Mononuclear cell (primary cell): ENCODE results near the gene NME4. TPM values are rescaled to one million over a fixed set of nuclear protein-coding genes. Genes with fewer than 3 reads are reported as not detected.
"Not testable (repeated sequence)": the region's sequence is repeated elsewhere in the genome, so short reads cannot be mapped to it uniquely, and the experiment has no call there.

Experiments
- H3K27me3 ChIP-seq: 2 replicates; pipeline ENCODE4 v1.6.0; 2011; ENCODE audit warnings: low read length, control low read depth; ENCODE audit not compliant: insufficient read depth
- H3K4me1 ChIP-seq: 2 replicates; pipeline ENCODE4 v1.5.1; 2011; ENCODE audit warnings: mild to moderate bottlenecking, low read length, control low read depth; ENCODE audit not compliant: insufficient read depth
- H3K4me3 ChIP-seq: 2 replicates; pipeline ENCODE4 v1.5.1; 2011; ENCODE audit warnings: mild to moderate bottlenecking, low read length, moderate library complexity
- H3K9me3 ChIP-seq: 2 replicates; pipeline ENCODE4 v1.5.1; 2011; ENCODE audit warnings: low read depth, mild to moderate bottlenecking, control low read depth, low read length
- total RNA-seq: library from RNA; depleted of rRNA; stranded (reverse); fragments of >200 nt; gene quantifications from one replicate; pipeline ENCODE4 v1.2.3, GENCODE V29; 2012

The NME4 gene
- total RNA-seq, 1 donor, result 15.0 TPM

GRCh38 chr16:370979-371514 is 26.0 kb upstream of the NME4 start:
- Histone ChIP-seq H3K27me3 (no peaks in the 10 kb centered on the region), H3K9me3 (no peaks in the 10 kb centered on the region), H3K4me3 (no peak overlapping the region), H3K4me1 (peaks cover 16% of the 10 kb centered on the region)

DNA sequence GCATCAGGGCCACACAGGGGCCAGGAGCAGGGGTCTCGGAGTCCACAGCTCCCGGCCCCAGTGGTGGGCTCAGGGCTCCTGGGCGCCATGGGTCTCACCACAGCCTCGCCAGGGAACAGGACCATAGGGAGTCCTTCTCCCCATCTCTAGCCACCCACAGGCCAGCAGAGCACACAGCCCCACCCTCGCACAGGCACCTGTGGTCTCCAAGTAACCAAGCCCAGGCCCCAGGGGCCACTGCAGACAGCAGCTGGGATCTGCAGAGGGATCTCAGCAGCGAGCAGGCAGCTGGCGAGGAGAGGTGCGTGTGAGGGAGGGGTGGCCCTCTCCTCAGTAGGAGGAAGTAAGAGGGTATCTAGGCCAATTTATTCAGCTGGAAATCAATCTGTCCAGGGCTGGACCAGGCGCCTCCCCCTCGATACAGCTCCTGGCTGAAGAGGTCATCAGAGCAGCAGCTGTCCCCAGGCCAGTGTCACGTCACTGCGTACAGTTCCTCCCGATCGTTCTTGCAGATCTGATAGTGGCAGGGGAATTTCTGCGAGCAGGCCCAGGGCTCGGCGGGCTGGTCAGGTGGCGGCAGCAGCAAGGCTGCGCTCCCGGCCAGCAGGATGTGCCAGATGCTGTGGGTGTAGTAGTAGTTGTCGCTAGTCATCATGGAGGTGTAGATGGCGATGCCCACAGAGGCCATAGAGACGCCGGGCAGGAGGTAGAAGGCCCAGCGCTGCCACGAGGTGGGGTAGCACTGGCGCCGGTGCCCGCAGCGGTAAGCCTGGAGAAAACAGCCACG is 25.3 kb upstream of the NME4 start:
- Histone ChIP-seq H3K4me1 (peaks cover 16% of the 10 kb centered on the region), H3K4me3 (no peak overlapping the region), H3K9me3 (no peaks in the 10 kb centered on the region), H3K27me3 (no peaks in the 10 kb centered on the region)

- Histone ChIP-seq H3K4me1 (peaks cover 16% of the 10 kb centered on the region), H3K4me3 (no peak overlapping the region), H3K27me3 (no peaks in the 10 kb centered on the region), H3K9me3 (no peaks in the 10 kb centered on the region)
Measured at GRCh38 chr16:372302-372983, 24.6 kb upstream of the NME4 start.

DNA sequence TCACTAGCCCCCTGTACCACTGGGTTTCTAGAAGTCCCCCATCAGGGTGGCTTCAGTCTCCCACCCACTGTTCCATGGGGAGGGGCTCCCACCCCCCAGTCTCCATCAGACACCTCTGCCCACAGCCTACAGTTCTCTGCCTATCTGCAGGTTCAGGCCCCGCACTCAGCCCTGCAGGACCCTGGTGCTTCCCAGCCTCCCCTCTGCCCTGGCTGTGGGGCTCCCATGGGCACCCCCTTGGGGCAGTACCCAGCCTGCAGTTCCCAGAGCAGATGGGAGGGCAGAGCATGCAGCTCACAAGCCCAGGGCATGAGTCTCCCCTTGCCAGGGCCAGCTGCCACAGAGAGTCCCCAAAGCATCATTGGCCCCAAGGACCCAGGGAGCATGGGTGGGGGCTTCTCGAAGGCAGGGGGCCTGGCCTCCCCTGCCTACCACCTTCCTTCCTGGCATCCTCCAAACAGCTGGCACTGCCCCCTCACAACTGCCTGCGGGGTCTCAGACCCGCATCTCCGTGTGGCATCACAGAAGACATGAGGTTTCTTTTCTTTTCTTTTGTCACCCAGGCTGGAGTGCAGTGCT is 23.9 kb upstream of the NME4 start:
- Histone ChIP-seq H3K4me3 (no peak overlapping the region), H3K9me3 (no peaks in the 10 kb centered on the region), H3K27me3 (no peaks in the 10 kb centered on the region), H3K4me1 (peaks cover 16% of the 10 kb centered on the region)

DNA sequence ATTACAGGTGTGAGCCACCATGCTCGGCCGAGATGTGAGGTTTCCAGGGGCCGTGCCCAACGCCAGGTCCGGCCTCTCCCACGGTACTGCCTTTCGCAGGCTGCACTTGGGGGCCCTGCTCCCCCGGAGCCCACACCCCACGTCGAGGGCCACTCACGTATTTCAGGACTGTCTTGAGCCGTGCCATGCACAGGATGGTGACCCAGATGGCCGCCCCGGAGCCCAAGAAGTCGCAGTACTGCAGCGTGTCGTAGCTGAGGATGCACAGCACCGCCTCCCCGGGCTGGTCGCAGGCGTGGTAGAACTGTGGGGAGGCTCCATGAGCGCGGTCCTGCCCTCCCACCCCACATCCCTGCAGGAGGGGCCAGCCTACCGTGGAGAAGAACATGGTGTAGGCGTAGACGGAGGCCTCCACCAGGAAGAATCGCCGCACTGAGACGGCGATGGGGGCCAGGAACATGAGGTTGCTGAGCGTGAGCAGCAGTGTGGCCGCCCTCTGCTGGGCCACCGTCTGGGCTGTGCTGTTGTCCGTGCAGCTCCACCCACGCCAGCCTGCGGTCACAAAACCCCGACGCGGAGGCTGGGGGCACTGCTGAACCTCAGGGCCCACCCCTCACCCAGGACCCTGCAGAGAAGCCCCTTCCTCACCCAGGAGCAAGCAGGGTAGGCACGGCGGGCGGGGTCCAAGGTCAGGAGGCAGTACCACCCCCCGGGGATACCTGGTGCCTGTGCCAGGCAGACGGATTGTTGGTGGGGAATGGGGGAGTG is 23.0 kb upstream of the NME4 start:
- H3K27me3 ChIP-seq, result no peaks in the 10 kb centered on the region
- H3K4me1 ChIP-seq, result peaks cover 16% of the 10 kb centered on the region
- H3K9me3 ChIP-seq, result no peaks in the 10 kb centered on the region

DNA sequence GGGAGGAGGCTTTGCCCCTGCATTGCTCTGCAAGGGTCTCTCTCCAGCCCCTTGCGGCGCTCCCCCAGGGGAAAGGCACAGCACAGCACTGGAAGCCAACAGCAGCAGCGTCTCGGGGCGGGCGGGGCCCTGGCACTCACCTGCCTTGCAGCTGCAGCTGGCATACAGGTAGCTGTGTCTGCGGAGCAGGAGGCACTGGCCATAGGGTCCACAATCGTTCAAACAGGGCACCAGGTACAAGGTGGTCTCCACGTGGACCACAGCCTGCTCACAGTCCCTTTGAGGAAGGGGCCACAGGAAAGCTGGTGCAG is 22.4 kb upstream of the NME4 start:
- Histone ChIP-seq H3K9me3 (no peaks in the 10 kb centered on the region), H3K27me3 (no peaks in the 10 kb centered on the region), H3K4me3 (no peak overlapping the region), H3K4me1 (peaks cover 18% of the 10 kb centered on the region)

More for the DNA sequence above, 23.0 kb upstream of the NME4 start:
- H3K4me3 ChIP-seq, result no peak overlapping the region

DNA sequence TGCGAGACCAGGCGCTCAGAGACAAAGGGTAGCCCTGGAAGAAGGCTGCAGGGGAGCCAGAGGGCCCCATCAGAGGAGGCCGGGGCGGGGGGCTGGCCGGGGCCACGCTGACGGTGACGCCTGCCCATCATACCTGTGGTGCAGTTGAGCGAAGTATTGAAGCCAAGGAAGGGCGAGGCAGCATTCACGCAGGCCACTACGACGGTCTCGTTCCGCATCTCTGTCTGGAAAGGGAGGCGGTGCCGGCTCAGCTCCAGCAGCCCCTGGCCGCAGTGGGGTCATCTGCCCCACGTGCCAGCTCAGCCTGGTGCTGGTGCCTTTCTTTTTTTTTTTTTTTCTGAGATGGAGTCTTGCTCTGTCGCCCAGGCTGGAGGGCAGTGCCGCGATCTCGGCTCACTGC is 21.8 kb upstream of the NME4 start:
- peaks cover 19% of the 10 kb centered on the region for H3K4me1 ChIP-seq
- H3K27me3 ChIP-seq, result no peaks in the 10 kb centered on the region
- no peaks in the 10 kb centered on the region for H3K9me3 ChIP-seq
- H3K4me3 ChIP-seq, result no peak overlapping the region

DNA sequence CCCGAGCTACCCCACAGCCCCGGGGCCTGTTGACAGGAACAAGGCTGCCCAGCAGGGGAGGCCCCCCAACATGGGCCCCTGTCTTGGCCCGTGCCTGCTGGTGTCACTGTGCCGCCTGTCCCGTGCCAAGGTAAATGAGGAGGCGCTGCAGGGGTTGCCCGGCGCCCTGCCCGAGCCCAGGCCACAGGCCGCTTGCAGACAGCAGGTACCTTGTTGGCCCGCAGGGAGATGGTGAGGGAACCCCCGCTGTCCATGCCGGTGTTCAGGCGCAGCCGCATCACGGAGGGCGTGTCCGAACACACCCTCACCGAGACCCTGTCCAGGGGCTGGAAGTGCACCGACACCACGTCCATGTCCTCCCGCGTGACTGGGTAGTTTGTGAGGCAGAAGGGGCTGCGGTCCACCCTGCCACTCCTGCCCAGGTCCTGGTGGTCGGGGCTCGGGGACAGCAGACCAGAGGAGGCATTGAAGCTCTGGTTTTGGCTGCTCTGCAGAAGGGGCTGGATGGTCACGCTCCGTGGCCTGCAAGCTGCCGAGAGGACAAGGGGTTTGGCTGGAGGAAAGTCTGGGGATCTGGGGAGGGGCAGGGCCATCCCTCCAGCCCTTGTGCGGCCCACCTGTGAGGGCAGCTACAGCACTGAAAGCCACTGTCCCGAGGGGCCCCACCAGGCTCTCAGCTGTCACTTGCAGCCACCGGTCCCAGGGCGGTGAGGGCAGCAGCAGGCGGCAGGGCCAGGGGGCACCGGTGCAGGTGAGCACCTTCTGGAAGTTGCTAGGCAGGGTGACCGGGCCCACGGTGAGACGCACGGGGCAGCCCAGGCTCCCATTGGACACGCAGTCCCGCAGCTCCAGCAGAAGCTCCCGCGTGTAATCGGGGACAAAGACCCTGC is 20.8 kb upstream of the NME4 start:
- Histone ChIP-seq H3K4me1 (peaks cover 21% of the 10 kb centered on the region), H3K9me3 (no peaks in the 10 kb centered on the region), H3K4me3 (no peak overlapping the region), H3K27me3 (no peaks in the 10 kb centered on the region)

DNA sequence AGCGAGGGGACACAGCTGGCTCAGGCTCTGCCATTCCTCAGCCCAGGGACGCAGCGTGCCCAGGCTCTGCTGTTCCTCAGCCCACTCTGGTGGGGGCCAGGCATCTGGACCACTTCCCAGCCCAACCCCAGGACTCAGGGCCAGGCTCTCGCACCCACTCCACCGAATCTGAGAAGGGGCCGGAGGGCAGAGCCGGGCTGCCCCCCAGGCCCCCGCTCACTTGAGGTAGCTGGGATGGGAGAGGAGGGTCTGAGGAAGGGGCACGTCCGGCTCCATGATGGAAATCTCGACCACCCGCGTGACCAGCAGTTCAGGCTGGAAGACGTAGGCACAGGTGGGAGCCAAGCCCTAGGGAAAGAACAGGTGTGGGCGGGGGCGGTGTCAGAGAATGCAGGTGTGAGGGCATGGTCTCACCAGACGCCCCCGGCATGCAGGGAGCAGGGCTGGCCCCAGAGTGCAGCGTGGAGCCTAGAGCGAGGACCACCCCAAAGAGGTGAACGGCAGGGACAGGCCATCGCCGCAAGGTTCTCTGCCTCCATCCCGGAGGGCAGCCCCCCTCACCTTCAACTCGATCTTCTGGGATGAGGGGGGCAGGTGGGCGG is 20.1 kb upstream of the NME4 start:
- Histone ChIP-seq H3K27me3 (no peaks in the 10 kb centered on the region), H3K9me3 (no peaks in the 10 kb centered on the region), H3K4me1 (peaks cover 18% of the 10 kb centered on the region), H3K4me3 (no peak overlapping the region)

DNA sequence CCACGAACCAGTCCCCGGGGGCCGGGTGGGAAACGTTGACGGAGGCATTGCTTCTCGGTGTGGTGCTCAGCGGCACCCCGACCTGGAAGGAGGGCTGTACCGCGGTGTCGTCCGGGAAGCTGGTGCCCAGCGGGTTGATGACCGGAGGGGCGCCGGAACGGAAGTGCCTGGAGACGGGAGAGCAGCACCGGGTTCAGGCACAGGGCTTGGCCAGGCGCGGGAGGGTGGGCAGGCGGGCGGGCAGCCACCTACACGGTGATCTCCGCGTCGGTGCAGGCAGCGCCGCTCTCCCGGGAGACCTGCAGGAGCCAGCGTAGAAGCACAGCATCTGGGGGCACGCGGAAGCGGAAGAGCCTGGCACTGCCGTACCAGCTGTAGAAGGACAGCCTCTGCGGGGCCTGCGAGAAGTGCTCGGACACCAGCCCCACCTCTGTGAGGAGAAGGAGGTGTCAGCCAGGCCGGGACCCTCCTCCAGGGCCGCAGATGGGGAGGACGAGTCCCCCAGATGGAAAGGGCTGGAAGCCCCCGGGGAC is 19.5 kb upstream of the NME4 start:
- Histone ChIP-seq H3K4me1 (peaks cover 20% of the 10 kb centered on the region), H3K27me3 (no peaks in the 10 kb centered on the region), H3K4me3 (no peak overlapping the region), H3K9me3 (no peaks in the 10 kb centered on the region)

- H3K9me3 ChIP-seq, H3K4me3 ChIP-seq, H3K27me3 ChIP-seq: not testable (repeated sequence)
- H3K4me1 ChIP-seq, result peaks cover 28% of the 10 kb centered on the region
Measured at GRCh38 chr16:378113-378820, 18.7 kb upstream of the NME4 start.

DNA sequence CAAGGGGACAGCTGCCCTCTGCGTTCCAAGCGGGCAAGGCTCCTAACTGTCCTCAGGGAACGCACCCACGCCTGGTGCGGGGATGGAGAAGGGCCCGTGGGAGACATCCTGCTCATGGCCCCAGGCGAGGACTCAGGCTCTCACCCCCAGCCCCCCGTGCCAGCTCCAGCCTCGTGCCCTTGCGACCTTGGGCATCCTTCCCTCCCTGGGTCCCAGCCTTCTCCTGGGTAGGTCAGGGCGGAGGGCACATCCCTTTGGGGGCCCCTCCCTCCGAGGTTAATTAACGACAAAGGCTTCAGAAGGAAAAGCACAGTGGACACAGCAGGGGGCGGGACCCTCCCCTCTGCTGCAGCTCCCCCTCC is 18.2 kb upstream of the NME4 start:
- Histone ChIP-seq H3K4me1 (peaks cover 34% of the 10 kb centered on the region), H3K9me3 (no peaks in the 10 kb centered on the region), H3K4me3 (no peak overlapping the region), H3K27me3 (no peaks in the 10 kb centered on the region)

DNA sequence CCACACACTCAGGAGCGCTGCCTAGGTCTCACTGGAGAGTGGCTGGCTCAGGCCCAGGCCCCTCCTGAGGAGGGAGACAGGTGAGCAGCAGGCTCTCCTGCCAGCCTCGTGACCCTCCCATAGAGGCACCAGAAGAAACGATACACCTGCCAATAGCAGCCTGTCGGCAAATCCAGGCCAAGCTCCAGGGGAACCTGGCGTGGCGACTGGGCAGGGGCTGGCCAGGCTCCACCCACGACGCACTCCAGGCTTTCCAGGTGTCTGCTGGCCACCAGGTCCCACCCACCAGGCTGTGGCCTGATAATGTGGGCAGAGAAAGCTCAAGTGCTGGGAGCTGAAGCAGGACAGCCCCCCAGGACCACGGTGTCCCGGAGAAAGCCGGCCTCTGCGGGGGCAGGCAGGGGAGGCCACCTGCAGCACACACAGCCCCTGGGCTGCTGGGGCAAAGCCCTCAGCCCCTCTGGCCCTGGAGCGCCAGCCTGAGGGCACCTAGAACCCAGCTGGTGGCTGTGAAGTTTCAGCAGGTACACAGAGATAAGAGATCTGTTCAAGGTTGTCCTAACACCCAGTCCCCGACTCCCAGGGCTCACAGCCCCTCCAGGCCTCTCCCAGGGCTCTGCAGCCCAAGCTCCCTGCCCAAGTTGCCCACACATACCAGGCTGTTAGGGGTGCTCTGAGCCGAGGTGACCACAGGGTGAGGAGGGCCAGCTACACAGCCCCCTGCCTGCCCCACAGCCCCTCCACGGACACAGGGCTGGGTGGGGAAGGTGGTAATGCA is 17.6 kb upstream of the NME4 start:
- Histone ChIP-seq H3K4me1 (peaks cover 39% of the 10 kb centered on the region), H3K9me3 (no peaks in the 10 kb centered on the region), H3K27me3 (no peaks in the 10 kb centered on the region), H3K4me3 (no peak overlapping the region)
